Loucy (cell line): ENCODE data around the gene PLEKHA6.

Experiments
- H2AFZ ChIP-seq: fragments of 200-600 bp; sonication (generic); 2 replicates; pipeline ENCODE4 v1.6.0; 2016; ENCODE audit warnings: antibody characterized with exemption, mild to moderate bottlenecking, low read length, moderate library complexity
- H3F3A ChIP-seq: fragments of 200-600 bp; 2 replicates; pipeline ENCODE4 v1.6.0; 2016; ENCODE audit warnings: antibody characterized with exemption, low read depth, mild to moderate bottlenecking
- H3K27me3 ChIP-seq: fragments of 200-600 bp; sonication (generic); 2 replicates; pipeline ENCODE4 v1.6.1; 2014; ENCODE audit warnings: low read length, mild to moderate bottlenecking; ENCODE audit not compliant: insufficient read depth, poor library complexity, severe bottlenecking
- H3K36me3 ChIP-seq: fragments of 200-600 bp; sonication (generic); 2 replicates; pipeline ENCODE4 v1.6.1; 2016; ENCODE audit warnings: low read length; ENCODE audit not compliant: insufficient read depth
- H3K4me1 ChIP-seq: fragments of 200-600 bp; sonication (generic); 2 replicates; pipeline ENCODE4 v1.5.1; 2014; ENCODE audit warnings: low read length, mild to moderate bottlenecking; ENCODE audit not compliant: insufficient read depth, poor library complexity, severe bottlenecking
- H3K4me2 ChIP-seq: fragments of 200-600 bp; sonication (generic); 2 replicates; pipeline ENCODE4 v1.6.0; 2014; ENCODE audit warnings: antibody characterized with exemption, low read length, low read depth, mild to moderate bottlenecking; ENCODE audit not compliant: poor library complexity, severe bottlenecking
- H3K4me3 ChIP-seq: fragments of 200-600 bp; sonication (generic); 2 replicates; pipeline ENCODE4 v1.5.1; 2014; ENCODE audit warnings: low read length, mild to moderate bottlenecking, mixed read lengths; ENCODE audit not compliant: poor library complexity, severe bottlenecking
- H3K79me2 ChIP-seq: fragments of 200-600 bp; sonication (generic); 2 replicates; pipeline ENCODE4 v1.6.1; 2014; ENCODE audit warnings: low read length; ENCODE audit not compliant: insufficient read depth
- H3K9ac ChIP-seq: fragments of 200-600 bp; sonication (generic); 2 replicates; pipeline ENCODE4 v1.6.0; 2014; ENCODE audit warnings: mild to moderate bottlenecking, low read depth, low read length, moderate library complexity; ENCODE audit not compliant: poor library complexity, severe bottlenecking
- H3K9me2 ChIP-seq: fragments of 200-600 bp; sonication (generic); replicated peaks from 2 replicates; pipeline ENCODE4 v1.6.1; 2016; ENCODE audit warnings: low read depth, low read length, mixed read lengths
- H3K9me3 ChIP-seq: fragments of 200-600 bp; sonication (generic); 2 replicates; pipeline ENCODE4 v1.6.1; 2014; ENCODE audit warnings: mild to moderate bottlenecking, antibody characterized with exemption, low read length, low read depth; ENCODE audit not compliant: insufficient read depth
- H4K20me1 ChIP-seq: fragments of 200-600 bp; sonication (generic); 2 replicates; pipeline ENCODE4 v1.6.0; 2014; ENCODE audit warnings: antibody characterized with exemption, low read length, mild to moderate bottlenecking; ENCODE audit not compliant: insufficient read depth, poor library complexity, severe bottlenecking
- EZH2phosphoT487 ChIP-seq: fragments of 200-600 bp; IDR thresholded peaks from 2 replicates; pipeline ENCODE4 v1.6.1; 2018; ENCODE audit warnings: antibody characterized with exemption, mild to moderate bottlenecking, moderate library complexity, borderline replicate concordance
- TF ChIP-seq, protein P1 (sequence below): fragments of 200-600 bp; sonication (generic); conservative IDR thresholded peaks from 2 replicates; pipeline ENCODE4 v1.5.1; 2014; ENCODE audit warnings: mild to moderate bottlenecking, antibody characterized with exemption, low read length

Gene PLEKHA6

DNA sequence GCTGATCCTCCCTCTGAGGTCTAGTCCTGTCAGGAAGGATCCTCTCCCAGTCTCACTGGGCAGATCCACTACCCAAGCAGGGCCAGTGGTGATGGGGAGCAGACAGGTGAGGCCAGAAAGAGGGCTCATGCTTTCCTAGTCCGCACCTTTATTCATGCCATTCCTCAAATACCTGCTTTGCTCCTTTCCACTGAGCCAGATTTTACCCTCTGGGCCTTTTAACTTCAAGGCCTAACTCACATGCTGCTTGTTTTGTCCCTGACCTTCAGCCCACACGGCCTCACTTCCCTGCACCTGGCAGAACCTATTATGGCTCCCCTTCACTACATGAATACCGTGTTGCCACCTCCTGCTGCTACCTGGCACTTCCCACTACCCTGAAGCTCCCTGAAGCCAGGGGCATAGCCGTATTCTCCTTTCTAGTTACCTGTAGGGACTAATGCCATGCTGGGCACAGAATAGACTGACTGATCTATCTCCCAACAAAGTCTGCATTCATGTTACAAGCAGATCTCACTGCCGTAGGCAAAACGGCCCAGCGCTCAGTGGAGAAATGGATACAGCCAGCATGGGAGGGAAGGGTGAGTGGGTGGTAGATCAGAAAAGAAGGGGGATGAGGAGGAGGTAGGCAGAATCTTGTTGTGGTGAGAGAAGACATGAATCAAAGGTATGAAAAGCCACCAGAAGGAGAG lies 109.8 kb downstream of the PLEKHA6 start:
- TF ChIP-seq EZH2phosphoT487: no peak
- TF ChIP-seq, protein P1, sequence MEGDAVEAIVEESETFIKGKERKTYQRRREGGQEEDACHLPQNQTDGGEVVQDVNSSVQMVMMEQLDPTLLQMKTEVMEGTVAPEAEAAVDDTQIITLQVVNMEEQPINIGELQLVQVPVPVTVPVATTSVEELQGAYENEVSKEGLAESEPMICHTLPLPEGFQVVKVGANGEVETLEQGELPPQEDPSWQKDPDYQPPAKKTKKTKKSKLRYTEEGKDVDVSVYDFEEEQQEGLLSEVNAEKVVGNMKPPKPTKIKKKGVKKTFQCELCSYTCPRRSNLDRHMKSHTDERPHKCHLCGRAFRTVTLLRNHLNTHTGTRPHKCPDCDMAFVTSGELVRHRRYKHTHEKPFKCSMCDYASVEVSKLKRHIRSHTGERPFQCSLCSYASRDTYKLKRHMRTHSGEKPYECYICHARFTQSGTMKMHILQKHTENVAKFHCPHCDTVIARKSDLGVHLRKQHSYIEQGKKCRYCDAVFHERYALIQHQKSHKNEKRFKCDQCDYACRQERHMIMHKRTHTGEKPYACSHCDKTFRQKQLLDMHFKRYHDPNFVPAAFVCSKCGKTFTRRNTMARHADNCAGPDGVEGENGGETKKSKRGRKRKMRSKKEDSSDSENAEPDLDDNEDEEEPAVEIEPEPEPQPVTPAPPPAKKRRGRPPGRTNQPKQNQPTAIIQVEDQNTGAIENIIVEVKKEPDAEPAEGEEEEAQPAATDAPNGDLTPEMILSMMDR: no peak

DNA sequence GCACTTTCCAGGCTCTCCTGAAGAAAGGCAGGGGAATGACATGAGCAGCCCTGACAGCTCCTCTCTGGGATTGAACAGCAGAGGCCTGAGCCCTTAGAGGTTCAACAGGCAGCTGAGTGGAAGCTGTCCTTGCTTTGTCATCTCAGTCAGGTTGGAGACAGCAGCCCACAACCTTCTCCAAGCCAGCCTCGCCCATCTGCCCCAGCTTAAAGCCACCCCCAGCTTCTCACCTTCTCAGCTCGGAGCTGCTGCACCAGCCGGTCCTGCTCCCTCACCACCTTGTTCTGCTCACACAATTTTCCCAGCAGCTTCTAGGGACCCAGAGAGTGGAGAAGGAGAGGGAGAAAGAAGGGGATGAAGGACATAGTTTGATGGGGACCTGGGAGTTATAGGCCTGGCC lies 110.8 kb downstream of the PLEKHA6 start:
- no peaks in the 10 kb centered on the region for H3K36me3 ChIP-seq
- H3K9me3 ChIP-seq: no peaks in the 10 kb centered on the region
- H3F3A ChIP-seq: no peaks in the 10 kb centered on the region
- no peaks in the 10 kb centered on the region for H3K4me1 ChIP-seq
- H3K9ac ChIP-seq: no peak overlapping the region
- no peaks in the 10 kb centered on the region for H4K20me1 ChIP-seq
- no peaks in the 10 kb centered on the region for H3K27me3 ChIP-seq
- no peaks in the 10 kb centered on the region for H3K79me2 ChIP-seq
- no peaks in the 10 kb centered on the region for H3K9me2 ChIP-seq
- TF ChIP-seq, protein P1: no peak
- no peak for TF ChIP-seq EZH2phosphoT487
- no peak overlapping the region for H2AFZ ChIP-seq
- no peak overlapping the region for H3K4me3 ChIP-seq
- H3K4me2 ChIP-seq: no peak overlapping the region

More for the DNA sequence above, 109.8 kb downstream of the PLEKHA6 start:
- Histone ChIP-seq H4K20me1 (no peaks in the 10 kb centered on the region), H3K4me1 (no peaks in the 10 kb centered on the region), H3K9ac (no peak overlapping the region), H2AFZ (no peak overlapping the region), H3K27me3 (no peaks in the 10 kb centered on the region), H3K4me2 (no peak overlapping the region), H3K36me3 (no peaks in the 10 kb centered on the region), H3K79me2 (no peaks in the 10 kb centered on the region), H3K9me3 (no peaks in the 10 kb centered on the region), H3K4me3 (no peak overlapping the region), H3F3A (no peaks in the 10 kb centered on the region), H3K9me2 (no peaks in the 10 kb centered on the region)

DNA sequence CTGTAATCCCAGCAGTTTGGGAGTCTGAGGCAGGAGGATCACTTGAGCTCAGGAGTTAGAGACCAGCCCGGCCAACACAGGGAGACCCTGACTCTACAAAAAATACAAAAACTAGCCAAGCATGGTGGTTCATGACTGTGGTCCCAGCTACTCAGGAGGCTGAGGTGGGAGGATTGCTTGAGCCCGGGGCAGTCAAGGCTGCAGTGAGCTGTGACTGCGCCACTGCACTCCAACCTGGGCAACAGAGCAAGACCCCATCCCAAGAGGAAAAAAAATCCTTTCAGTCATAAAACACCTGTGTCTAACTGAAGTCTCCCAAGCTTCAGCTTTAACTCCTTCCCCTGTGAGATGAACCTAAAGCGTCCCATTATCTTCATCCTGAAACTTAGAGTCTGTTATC lies 112.9 kb downstream of the PLEKHA6 start:
- H3K9me3 ChIP-seq: no peaks in the 10 kb centered on the region
- no peak for TF ChIP-seq EZH2phosphoT487
- TF ChIP-seq, protein P1: no peak
- no peak overlapping the region for H3K4me2 ChIP-seq
- H3K79me2 ChIP-seq: no peaks in the 10 kb centered on the region
- no peak overlapping the region for H3K9ac ChIP-seq
- no peaks in the 10 kb centered on the region for H3K36me3 ChIP-seq
- H3K27me3 ChIP-seq: no peaks in the 10 kb centered on the region
- no peak overlapping the region for H3K4me3 ChIP-seq
- H2AFZ ChIP-seq: no peak overlapping the region
- no peaks in the 10 kb centered on the region for H3F3A ChIP-seq
- no peaks in the 10 kb centered on the region for H3K4me1 ChIP-seq
- no peaks in the 10 kb centered on the region for H3K9me2 ChIP-seq
- H4K20me1 ChIP-seq: no peaks in the 10 kb centered on the region
